ENCODE measurements around the gene BCAR3.

Gene BCAR3

DNA sequence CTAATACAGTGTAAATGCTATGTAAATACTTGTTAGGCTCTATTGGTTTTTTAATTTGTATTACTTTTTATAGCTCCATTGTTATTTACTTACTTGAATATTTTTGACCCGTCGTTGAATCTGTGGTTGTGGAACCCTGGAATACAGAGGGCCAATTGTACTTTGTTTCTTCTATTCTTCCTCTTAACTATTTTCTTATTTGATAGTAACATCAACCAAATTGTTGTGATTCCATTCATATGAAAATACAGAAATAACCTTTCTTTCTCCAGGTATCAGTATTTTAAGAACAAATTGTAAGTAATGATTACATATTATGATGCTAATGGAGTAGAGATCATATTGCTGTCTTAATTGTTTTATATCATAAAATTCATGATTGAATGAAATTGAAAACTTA is 160.0 kb downstream of the BCAR3 start:
- TF ChIP-seq, protein P1, sequence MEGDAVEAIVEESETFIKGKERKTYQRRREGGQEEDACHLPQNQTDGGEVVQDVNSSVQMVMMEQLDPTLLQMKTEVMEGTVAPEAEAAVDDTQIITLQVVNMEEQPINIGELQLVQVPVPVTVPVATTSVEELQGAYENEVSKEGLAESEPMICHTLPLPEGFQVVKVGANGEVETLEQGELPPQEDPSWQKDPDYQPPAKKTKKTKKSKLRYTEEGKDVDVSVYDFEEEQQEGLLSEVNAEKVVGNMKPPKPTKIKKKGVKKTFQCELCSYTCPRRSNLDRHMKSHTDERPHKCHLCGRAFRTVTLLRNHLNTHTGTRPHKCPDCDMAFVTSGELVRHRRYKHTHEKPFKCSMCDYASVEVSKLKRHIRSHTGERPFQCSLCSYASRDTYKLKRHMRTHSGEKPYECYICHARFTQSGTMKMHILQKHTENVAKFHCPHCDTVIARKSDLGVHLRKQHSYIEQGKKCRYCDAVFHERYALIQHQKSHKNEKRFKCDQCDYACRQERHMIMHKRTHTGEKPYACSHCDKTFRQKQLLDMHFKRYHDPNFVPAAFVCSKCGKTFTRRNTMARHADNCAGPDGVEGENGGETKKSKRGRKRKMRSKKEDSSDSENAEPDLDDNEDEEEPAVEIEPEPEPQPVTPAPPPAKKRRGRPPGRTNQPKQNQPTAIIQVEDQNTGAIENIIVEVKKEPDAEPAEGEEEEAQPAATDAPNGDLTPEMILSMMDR (IDR thresholded peaks at IDR 0.05; ENCODE audit: low read depth, low read length), result no peak
- no peak for DNase-seq (ENCODE audit: extremely low read depth, low read depth)

DNA sequence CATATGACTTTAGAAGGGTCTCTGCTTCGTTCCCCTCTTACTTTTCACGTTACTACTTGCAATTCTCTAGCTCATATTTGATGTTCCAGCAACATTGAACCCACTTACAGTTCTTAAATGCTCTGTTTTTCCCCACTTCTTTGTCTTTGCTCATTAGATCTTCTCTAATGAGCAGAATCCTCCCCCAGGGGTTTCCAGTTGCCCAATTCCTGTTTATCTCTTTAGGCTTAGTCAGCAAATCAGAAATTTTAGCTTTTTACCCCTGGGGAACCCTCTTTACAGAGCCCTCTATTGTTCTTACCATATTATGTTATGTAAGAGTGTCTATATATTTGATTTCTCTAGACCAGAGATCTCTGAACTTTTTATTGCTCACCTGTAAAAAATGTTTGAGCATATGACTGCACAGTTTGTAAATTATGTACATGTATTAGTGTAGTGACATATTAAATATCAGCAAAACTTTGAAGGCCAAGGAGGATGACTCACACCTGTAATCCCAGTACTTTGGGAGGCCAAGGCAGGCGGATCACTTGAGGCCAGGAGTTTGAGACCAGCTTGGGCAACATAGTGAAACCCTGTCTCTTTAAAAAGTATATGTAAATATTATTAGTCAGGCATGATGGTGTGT is 162.3 kb downstream of the BCAR3 start:
- no peak for DNase-seq (ENCODE audit: extremely low read depth, low read depth)
- TF ChIP-seq, protein P1 (IDR thresholded peaks at IDR 0.05; ENCODE audit: low read depth, low read length), result no peak

DNA sequence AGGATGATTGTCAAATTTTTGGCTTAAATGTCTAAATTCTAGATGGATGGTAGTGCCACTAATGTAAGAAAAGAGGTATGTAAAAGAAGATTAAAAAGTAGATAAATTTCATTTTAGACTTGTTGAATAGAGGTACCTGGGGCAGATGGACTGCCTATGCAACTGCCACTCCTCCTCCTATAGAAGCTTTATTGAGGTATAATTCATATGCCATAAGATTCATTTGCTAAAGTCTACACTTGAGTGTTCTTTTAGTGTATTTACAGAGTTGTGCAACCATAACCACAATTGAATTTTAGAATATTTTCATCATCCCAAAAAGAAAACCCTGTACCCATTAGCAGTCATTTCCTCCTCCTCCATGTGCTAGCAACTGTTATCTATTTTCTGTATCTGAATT is 163.1 kb downstream of the BCAR3 start:
- TF ChIP-seq, protein P1 (IDR thresholded peaks at IDR 0.05; ENCODE audit: low read depth, low read length), result no peak
- DNase-seq (ENCODE audit: extremely low read depth, low read depth), result no peak

DNA sequence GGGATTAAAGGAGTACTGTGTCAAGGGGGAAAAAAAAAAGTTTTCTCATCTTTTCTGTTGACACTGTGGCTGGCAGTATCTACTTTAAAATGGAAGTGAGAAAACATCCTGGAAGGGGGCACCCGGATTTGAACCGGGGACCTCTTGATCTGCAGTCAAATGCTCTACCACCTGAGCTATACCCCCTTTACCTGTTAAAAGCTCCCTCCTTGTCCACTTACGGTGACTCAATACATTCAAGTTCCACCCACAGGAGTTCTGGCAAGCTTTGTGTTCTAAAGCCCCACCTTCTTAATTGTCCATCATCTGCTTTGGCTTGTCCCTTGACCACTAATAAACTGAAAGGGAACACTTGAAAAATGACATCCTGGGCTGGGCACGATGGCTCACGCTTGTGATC is 165.5 kb downstream of the BCAR3 start:
- DNase-seq (ENCODE audit: extremely low read depth, low read depth), result no peak
- TF ChIP-seq, protein P1 (IDR thresholded peaks at IDR 0.05; ENCODE audit: low read depth, low read length), result no peak

All from AG09319 (cell line).